A549 (cell line): ENCODE results near the gene AUH.

ENCODE experiments used
- SMC3 ChIP-seq: fragments of >200 bp; sonication (Bioruptor Twin); formaldehyde crosslinking; IDR thresholded peaks from 3 replicates; pipeline ENCODE4 v1.6.1; 2018; ENCODE audit warnings: inconsistent platforms
- TF ChIP-seq, protein P1 (sequence below): fragments of >200 bp; sonication (Bioruptor Twin); formaldehyde crosslinking; IDR thresholded peaks from 3 replicates; pipeline ENCODE4 v1.5.1; 2016

DNA sequence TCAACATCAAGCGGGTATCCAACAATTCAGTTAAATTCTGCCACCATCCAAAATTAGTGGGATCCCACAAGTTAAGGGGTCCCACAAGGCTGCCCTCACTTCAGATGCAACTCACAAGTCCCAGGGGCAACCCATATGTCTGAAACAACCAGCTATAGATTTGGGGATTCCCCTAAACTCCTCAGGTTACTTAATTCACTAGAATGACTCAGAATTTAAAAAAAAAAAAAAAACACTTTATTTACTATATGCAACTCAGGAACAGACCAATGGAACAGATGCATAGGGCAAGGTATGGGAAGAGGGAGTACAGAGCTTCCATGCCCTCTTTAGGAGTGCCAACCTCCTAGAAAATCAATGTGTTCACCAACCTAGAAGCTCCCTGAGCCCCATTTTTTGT lies 15.1 kb downstream of the AUH start:
- TF ChIP-seq SMC3 = no peak
- TF ChIP-seq, protein P1, sequence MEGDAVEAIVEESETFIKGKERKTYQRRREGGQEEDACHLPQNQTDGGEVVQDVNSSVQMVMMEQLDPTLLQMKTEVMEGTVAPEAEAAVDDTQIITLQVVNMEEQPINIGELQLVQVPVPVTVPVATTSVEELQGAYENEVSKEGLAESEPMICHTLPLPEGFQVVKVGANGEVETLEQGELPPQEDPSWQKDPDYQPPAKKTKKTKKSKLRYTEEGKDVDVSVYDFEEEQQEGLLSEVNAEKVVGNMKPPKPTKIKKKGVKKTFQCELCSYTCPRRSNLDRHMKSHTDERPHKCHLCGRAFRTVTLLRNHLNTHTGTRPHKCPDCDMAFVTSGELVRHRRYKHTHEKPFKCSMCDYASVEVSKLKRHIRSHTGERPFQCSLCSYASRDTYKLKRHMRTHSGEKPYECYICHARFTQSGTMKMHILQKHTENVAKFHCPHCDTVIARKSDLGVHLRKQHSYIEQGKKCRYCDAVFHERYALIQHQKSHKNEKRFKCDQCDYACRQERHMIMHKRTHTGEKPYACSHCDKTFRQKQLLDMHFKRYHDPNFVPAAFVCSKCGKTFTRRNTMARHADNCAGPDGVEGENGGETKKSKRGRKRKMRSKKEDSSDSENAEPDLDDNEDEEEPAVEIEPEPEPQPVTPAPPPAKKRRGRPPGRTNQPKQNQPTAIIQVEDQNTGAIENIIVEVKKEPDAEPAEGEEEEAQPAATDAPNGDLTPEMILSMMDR = no peak
